H1 (cell line): Measurements from ENCODE around the gene MRPL19. TPM values are rescaled to one million over a fixed set of nuclear protein-coding genes. Genes with fewer than 3 reads are reported as not detected.

Source experiments
- CTCF ChIA-PET: fragments of 300-600 bp; sonication (Branson Sonifier 250); formaldehyde crosslinking; loops from one replicate; lab custom pipeline; 2021; ENCODE audit not compliant: partially characterized antibody; lab: Charles Lee
- POLR2A ChIA-PET: fragments of 300-600 bp; sonication (Branson Sonifier 250); formaldehyde crosslinking; loops from one replicate; lab custom pipeline; 2021; ENCODE audit warnings: inconsistent platforms; ENCODE audit not compliant: partially characterized antibody; lab: Charles Lee
- DNase-seq, 2 experiments: peaks; one replicate each; pipeline versions ENCODE4 v3.0.0 to v3.0.0-alpha.2; 2010 to 2022; ENCODE audit warnings: low spot score in 2 of 2, low read depth in 1 of 2, mixed read lengths in 1 of 2
- FAIRE-seq: peaks from 2 replicates; lab custom pipeline; 2011; peaks lifted over from hg19 to GRCh38; lab: Jason Lieb, UNC
- H2AFZ ChIP-seq: 2 replicates; pipeline ENCODE4 v1.8.1; 2012; ENCODE audit warnings: low read length, inconsistent platforms
- H2AK5ac ChIP-seq: 2 replicates; pipeline ENCODE4 v1.6.1; 2013; ENCODE audit warnings: low read depth, low read length
- H2BK120ac ChIP-seq: replicated peaks from 2 replicates; pipeline ENCODE3; 2013; ENCODE audit warnings: low read depth, low read length, inconsistent platforms
- H2BK12ac ChIP-seq: 2 replicates; pipeline ENCODE4 v1.6.1; 2013; ENCODE audit warnings: low read depth, low read length
- H2BK15ac ChIP-seq: 2 replicates; pipeline ENCODE4 v1.6.1; 2013; ENCODE audit warnings: low read length
- H2BK20ac ChIP-seq: 2 replicates; pipeline ENCODE4 v1.6.1; 2013; ENCODE audit warnings: low read length
- H2BK5ac ChIP-seq: 2 replicates; pipeline ENCODE4 v1.6.1; 2013; ENCODE audit warnings: low read depth, low read length
- H3K14ac ChIP-seq: 2 replicates; pipeline ENCODE4 v1.6.1; 2013; ENCODE audit warnings: inconsistent platforms; ENCODE audit not compliant: insufficient read length
- H3K18ac ChIP-seq: 2 replicates; pipeline ENCODE4 v1.6.1; 2013; ENCODE audit warnings: low read length; ENCODE audit errors: extremely low read depth
- H3K23ac ChIP-seq: 2 replicates; pipeline ENCODE4 v1.6.1; 2013; ENCODE audit warnings: inconsistent platforms; ENCODE audit not compliant: insufficient read length
- H3K23me2 ChIP-seq: 2 replicates; pipeline ENCODE4 v1.6.1; 2013; ENCODE audit warnings: low read depth, low read length
- H3K27ac ChIP-seq: 2 replicates; pipeline ENCODE4 v1.6.1; 2011; ENCODE audit warnings: low read depth, low read length, inconsistent platforms
- H3K27me3 ChIP-seq, 4 experiments: replicated peaks in 1 of 4; 1 replicate in 1 of 4; 2 replicates in 3 of 4; pipeline versions ENCODE4 v1.6.1 to v1.8.1; 2011 to 2013; ENCODE audit warnings: low read length in 3 of 4, mild to moderate bottlenecking in 3 of 4, inconsistent platforms in 2 of 4, mixed read lengths in 2 of 4, moderate library complexity in 1 of 4; ENCODE audit not compliant: control insufficient read depth in 3 of 4, insufficient read depth in 3 of 4; ENCODE audit errors: extremely low read depth in 1 of 4
- H3K36me3 ChIP-seq, 4 experiments: 2 replicates each; pipeline versions ENCODE4 v1.6.1 to v1.8.1; 2011 to 2013; ENCODE audit warnings: mild to moderate bottlenecking in 4 of 4, low read length in 3 of 4, moderate library complexity in 2 of 4, control low read depth in 1 of 4, inconsistent platforms in 1 of 4; ENCODE audit not compliant: insufficient read depth in 4 of 4, control insufficient read depth in 2 of 4
- H3K4ac ChIP-seq: replicated peaks from 2 replicates; pipeline ENCODE3; 2013; ENCODE audit warnings: low read length, low read depth, mixed read lengths, inconsistent platforms; ENCODE audit not compliant: insufficient read length
- H3K4me1 ChIP-seq, 4 experiments: replicated peaks in 1 of 4; 1 replicate in 1 of 4; 2 replicates in 3 of 4; pipeline versions ENCODE4 v1.6.1 to v1.8.1; 2011 to 2013; ENCODE audit warnings: low read length in 3 of 4, inconsistent platforms in 2 of 4, mixed read lengths in 1 of 4; ENCODE audit not compliant: insufficient read depth in 4 of 4, control insufficient read depth in 3 of 4
- H3K4me2 ChIP-seq, 2 experiments: 2 replicates each; pipeline versions ENCODE4 v1.6.1 to v1.8.1; 2011 to 2013; ENCODE audit warnings: low read depth in 2 of 2, low read length in 2 of 2, control low read depth in 1 of 2, inconsistent platforms in 1 of 2, mild to moderate bottlenecking in 1 of 2; ENCODE audit not compliant: insufficient read depth in 1 of 2
- H3K4me3 ChIP-seq, 4 experiments: fragments of 200-600, 300-600 bp in 1 of 4; sonication (generic), shearing (Covaris generic), sonication (Bioruptor Twin) in 1 of 4; 2 replicates each; pipeline versions ENCODE4 v1.5.1 to v1.8.1; 2011 to 2016; ENCODE audit warnings: low read length in 4 of 4, low read depth in 3 of 4, control low read depth in 2 of 4, inconsistent platforms in 2 of 4, mild to moderate bottlenecking in 2 of 4, mixed read lengths in 1 of 4, moderate library complexity in 1 of 4; ENCODE audit not compliant: insufficient read depth in 2 of 4; ENCODE audit errors: extremely low read depth in 1 of 4
- H3K56ac ChIP-seq: replicated peaks from 2 replicates; pipeline ENCODE3; 2013; ENCODE audit warnings: low read depth, mild to moderate bottlenecking, mixed read lengths, low read length, inconsistent platforms; ENCODE audit not compliant: insufficient read length
- H3K79me1 ChIP-seq: 2 replicates; pipeline ENCODE4 v1.6.1; 2013; ENCODE audit warnings: low read depth, low read length, control low read depth
- H3K79me2 ChIP-seq, 2 experiments: 2 replicates each; pipeline versions ENCODE4 v1.6.1 to v1.8.1; 2012 to 2013; ENCODE audit warnings: low read length in 2 of 2, mild to moderate bottlenecking in 2 of 2, inconsistent platforms in 1 of 2; ENCODE audit not compliant: insufficient read depth in 2 of 2, control insufficient read depth in 1 of 2
- H3K9ac ChIP-seq, 4 experiments: replicated peaks in 1 of 4; 1 replicate in 1 of 4; 2 replicates in 3 of 4; pipeline versions ENCODE4 v1.6.1 to v1.8.1; 2011 to 2013; ENCODE audit warnings: low read depth in 3 of 4, low read length in 3 of 4, control low read depth in 2 of 4, mild to moderate bottlenecking in 2 of 4, moderate library complexity in 2 of 4, inconsistent platforms in 1 of 4; ENCODE audit errors: extremely low read depth in 1 of 4
- H3K9me3 ChIP-seq, 2 experiments: 2 replicates each; pipeline versions ENCODE4 v1.6.1 to v1.8.1; 2012 to 2013; ENCODE audit warnings: mild to moderate bottlenecking in 2 of 2, moderate library complexity in 2 of 2, control low read depth in 1 of 2, inconsistent platforms in 1 of 2, low read depth in 1 of 2, low read length in 1 of 2, mixed read lengths in 1 of 2; ENCODE audit not compliant: insufficient read depth in 2 of 2
- H4K20me1 ChIP-seq, 2 experiments: replicated peaks in 1 of 2; 2 replicates each; pipeline versions ENCODE3 to v1.8.1; 2011 to 2013; ENCODE audit warnings: inconsistent platforms in 2 of 2, low read length in 2 of 2, mild to moderate bottlenecking in 1 of 2; ENCODE audit not compliant: insufficient read depth in 2 of 2, control insufficient read depth in 1 of 2
- H4K5ac ChIP-seq: 2 replicates; pipeline ENCODE4 v1.6.1; 2013; ENCODE audit warnings: low read length, low read depth, mixed read lengths, inconsistent platforms; ENCODE audit not compliant: insufficient read length
- H4K8ac ChIP-seq: 2 replicates; pipeline ENCODE4 v1.8.0; 2013; ENCODE audit warnings: mild to moderate bottlenecking, moderate library complexity, low read length, inconsistent platforms; ENCODE audit not compliant: insufficient read depth; ENCODE audit errors: extremely low read depth
- H4K91ac ChIP-seq: replicated peaks from 2 replicates; pipeline ENCODE3; 2013; ENCODE audit warnings: low read length, mixed read lengths, inconsistent platforms; ENCODE audit not compliant: insufficient read length
- WGBS, 2 experiments: shearing (Covaris generic) in 1 of 2; methylation state at CpG; one replicate each; pipeline versions ENCODE4 v1.1.6 to v1.1.7; 2013 to 2015; ENCODE audit warnings: low lambda C conversion rate in 2 of 2, mixed read lengths in 2 of 2, inconsistent platforms in 1 of 2, low coverage in 1 of 2, missing lambda C conversion rate in 1 of 2; ENCODE audit not compliant: insufficient replicate concordance in 2 of 2, insufficient coverage in 1 of 2, insufficient read length in 1 of 2; ENCODE audit errors: extremely low coverage in 1 of 2, missing lambda C conversion rate in 1 of 2; 5-methylcytosine and 5-hydroxymethylcytosine counted together
- polyA plus RNA-seq, 7 experiments: library from polyadenylated mRNA; depleted of rRNA in 3 of 7; stranded (reverse) in 5 of 7; unstranded in 2 of 7; fragments of >200 nt in 5 of 7; fragments of 200-250 nt in 2 of 7; gene quantifications; 1 replicate in 5 of 7; 2 replicates in 1 of 7; 4 replicates in 1 of 7; pipeline versions ENCODE4 v1.2.1 to v1.2.3, GENCODE V29; 2011 to 2013; ENCODE audit warnings: missing spikeins in 2 of 7, mixed read lengths in 2 of 7
- total RNA-seq: library from RNA; stranded (reverse); fragmentation: NEBNext Ultra II Directional; extraction: Animal tissue kit (Norgen Biotek cat#: 25700); gene quantifications from 2 replicates; pipeline ENCODE4 v1.2.1, GENCODE V29; 2021

MRPL19 gene
- total and polyA plus RNA-seq, 2 of the 8 experiments (the other 6 are each of a cell fraction or from before 2014, with no cell fraction given): 18.1 to 75.2 TPM

DNA sequence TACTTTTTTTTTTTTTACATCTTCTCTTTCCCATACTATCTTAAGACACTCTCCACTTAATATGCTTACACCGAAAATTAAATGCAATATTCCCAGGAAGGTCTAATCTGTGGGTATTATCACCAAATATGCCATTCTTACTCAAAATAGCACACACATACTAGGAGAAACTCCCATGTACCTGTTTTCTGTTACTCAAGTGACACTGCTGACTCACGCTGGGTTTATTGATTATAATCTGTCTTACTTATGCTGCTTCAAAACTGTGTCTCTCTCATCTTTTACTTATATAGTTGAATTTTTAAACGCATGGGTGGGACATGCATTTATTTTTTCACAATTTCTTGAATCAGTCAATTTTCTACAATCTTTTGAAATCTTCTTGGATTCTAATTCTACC lies 29.9 kb downstream of the MRPL19 start:
- no peak for FAIRE-seq
- Histone ChIP-seq H3K4me3 (no peak overlapping the region), H3K23me2 (no peaks in the 10 kb centered on the region), H4K91ac (no peak overlapping the region), H2BK120ac (no peak overlapping the region), H3K79me2 (no peaks in the 10 kb centered on the region), H3K4me2 (no peak overlapping the region), H3K27ac (no peak overlapping the region), H3K79me1 (no peaks in the 10 kb centered on the region), H3K56ac (no peak overlapping the region), H3K23ac (no peak overlapping the region), H2BK5ac (no peak overlapping the region), H2BK12ac (no peak overlapping the region), H3K9ac (no peak overlapping the region), H3K14ac (no peak overlapping the region), H3K9me3 (no peaks in the 10 kb centered on the region), H3K18ac (no peak overlapping the region), H2BK15ac (no peak overlapping the region), H2AK5ac (no peak overlapping the region), H4K8ac (no peak overlapping the region), H3K27me3 (no peaks in the 10 kb centered on the region), H4K5ac (no peak overlapping the region), H2BK20ac (no peak overlapping the region), H4K20me1 (no peaks in the 10 kb centered on the region), H3K4ac (no peak overlapping the region), H2AFZ (no peak overlapping the region), H3K4me1 (no peaks in the 10 kb centered on the region), H3K36me3 (peaks cover 0 to 11% (median 5%) of the 10 kb centered on the region in 4 experiments; a peak in 4 of 8 replicates)
- 90 to 100% methylated on average over 1 to 3 of the region's 3 CpGs for WGBS, 2 experiments
- DNase-seq: no peak
- ChIA-PET POLR2A (interaction anchor here (1.0 to 1.7 kb wide), 3 partner anchors 33 to 39 kb away, joined by 3 to 4 read pairs (median 4); no protein-coding TSS in a partner anchor), CTCF (interaction anchor here (0.6 to 5.2 kb wide), 12 partner anchors 8 to 57 kb away, joined by 3 to 31 read pairs (median 4); partner anchors contain the start of gene MRPL19)
